Endothelial cell of umbilical vein (primary cell): ENCODE data around the gene SLCO2B1. TPM values are rescaled to one million over a fixed set of nuclear protein-coding genes. Genes with fewer than 3 reads are reported as not detected.

ENCODE experiments used
- BruUV-seq: library from RNA; stranded (reverse); fragments of 400-500 nt; replicated peaks from 2 replicates; lab custom pipeline; 2021; lab: Mats Ljungman, UMichigan
- CTCF ChIA-PET: fragments of 300-600, 350-600 bp; sonication (Branson Sonifier 250); formaldehyde crosslinking; loops from one replicate; lab custom pipeline; 2021; ENCODE audit warnings: antibody characterized with exemption, inconsistent platforms; lab: Charles Lee
- POLR2A ChIA-PET: fragments of 300-600, 350-600 bp; sonication (Branson Sonifier 250); formaldehyde crosslinking; loops from one replicate; lab custom pipeline; 2021; ENCODE audit warnings: antibody characterized with exemption, inconsistent platforms; lab: Charles Lee
- DNase-seq: peaks from one replicate; pipeline ENCODE4 v3.0.0-alpha.2; 2011; ENCODE audit warnings: low read depth, low spot score
- FAIRE-seq: peaks from 2 replicates; lab custom pipeline; 2011; peaks lifted over from hg19 to GRCh38; lab: Jason Lieb, UNC
- H2AFZ ChIP-seq: 2 replicates; pipeline ENCODE4 v1.6.0; 2012; ENCODE audit warnings: low read depth, low read length, control low read depth, inconsistent platforms
- H3K27ac ChIP-seq: 2 replicates; pipeline ENCODE4 v1.5.1; 2011; ENCODE audit warnings: low read depth, mild to moderate bottlenecking, control low read depth, low read length, moderate library complexity; ENCODE audit not compliant: insufficient read depth
- H3K27me3 ChIP-seq, 2 experiments: 2 replicates each; pipeline versions ENCODE4 v1.6.0 to v1.6.1; 2011; ENCODE audit warnings: low read length in 2 of 2, mixed read lengths in 1 of 2; ENCODE audit not compliant: control insufficient read depth in 2 of 2, insufficient read depth in 2 of 2
- H3K36me3 ChIP-seq, 2 experiments: 2 replicates in 1 of 2; 3 replicates in 1 of 2; pipeline ENCODE4 v1.5.1; 2011; ENCODE audit warnings: low read length in 2 of 2, mild to moderate bottlenecking in 1 of 2, moderate library complexity in 1 of 2; ENCODE audit not compliant: control insufficient read depth in 2 of 2, insufficient read depth in 2 of 2; ENCODE audit errors: extremely low read depth in 1 of 2
- H3K4me1 ChIP-seq: 3 replicates; pipeline ENCODE4 v1.5.1; 2011; ENCODE audit warnings: mild to moderate bottlenecking, low read length; ENCODE audit not compliant: control insufficient read depth, insufficient read depth; ENCODE audit errors: extremely low read depth
- H3K4me2 ChIP-seq: 2 replicates; pipeline ENCODE4 v1.6.1; 2011; ENCODE audit warnings: low read length, control low read depth, mixed read lengths; ENCODE audit not compliant: insufficient read depth
- H3K4me3 ChIP-seq, 3 experiments: fragments of 200-600 bp in 1 of 3; sonication (generic), shearing (Covaris generic) in 1 of 3; replicated peaks in 1 of 3; 2 replicates each; pipeline ENCODE4 v1.5.1; 2011 to 2016; ENCODE audit warnings: control low read depth in 3 of 3, low read length in 3 of 3, mild to moderate bottlenecking in 2 of 3, inconsistent platforms in 1 of 3, low read depth in 1 of 3, moderate library complexity in 1 of 3; ENCODE audit not compliant: insufficient read depth in 1 of 3
- H3K79me2 ChIP-seq: 2 replicates; pipeline ENCODE4 v1.6.0; 2012; ENCODE audit warnings: low read length, inconsistent platforms; ENCODE audit not compliant: control insufficient read depth, insufficient read depth
- H3K9ac ChIP-seq: replicated peaks from 2 replicates; pipeline ENCODE3; 2011; ENCODE audit warnings: low read length, control low read depth; ENCODE audit not compliant: insufficient read depth; ENCODE audit errors: extremely low read depth
- H3K9me1 ChIP-seq: replicated peaks from 3 replicates; pipeline ENCODE4 v1.6.0; 2011; ENCODE audit warnings: mild to moderate bottlenecking, low read length; ENCODE audit not compliant: control insufficient read depth, insufficient read depth; ENCODE audit errors: extremely low read depth
- H3K9me3 ChIP-seq: replicated peaks from 2 replicates; pipeline ENCODE4 v1.5.1; 2012; ENCODE audit warnings: low read length, inconsistent platforms; ENCODE audit not compliant: control insufficient read depth, insufficient read depth
- H4K20me1 ChIP-seq: replicated peaks from 2 replicates; pipeline ENCODE3; 2011; ENCODE audit warnings: mild to moderate bottlenecking, low read length; ENCODE audit not compliant: control insufficient read depth, insufficient read depth; ENCODE audit errors: extremely low read depth
- EZH2 ChIP-seq: IDR thresholded peaks from 2 replicates; pipeline ENCODE4 v1.6.1; 2012; ENCODE audit warnings: borderline replicate concordance, low read depth, mild to moderate bottlenecking, moderate library complexity, low read length, inconsistent platforms; ENCODE audit not compliant: severe bottlenecking
- FOS ChIP-seq: IDR thresholded peaks from 2 replicates; pipeline ENCODE4 v1.6.1; 2011; ENCODE audit warnings: mild to moderate bottlenecking, low read length, moderate library complexity, borderline replicate concordance; ENCODE audit not compliant: insufficient read depth
- GATA2 ChIP-seq: IDR thresholded peaks from 2 replicates; pipeline ENCODE4 v1.7.0; 2011; ENCODE audit warnings: low read depth, mild to moderate bottlenecking, moderate library complexity, mixed read lengths, low read length; ENCODE audit not compliant: insufficient read length, insufficient read depth
- MYC ChIP-seq: IDR thresholded peaks from one replicate; pipeline ENCODE4 v1.6.1; 2011; ENCODE audit warnings: mild to moderate bottlenecking, low read depth, low read length
- POLR2A ChIP-seq: IDR thresholded peaks from 2 replicates; pipeline ENCODE4 v1.6.1; 2012; ENCODE audit warnings: low read depth, mild to moderate bottlenecking, control low read depth, low read length
- POLR2AphosphoS5 ChIP-seq: IDR thresholded peaks from 2 replicates; pipeline ENCODE4 v1.6.1; 2012; ENCODE audit warnings: low read depth, mild to moderate bottlenecking, control low read depth, low read length, moderate library complexity; ENCODE audit not compliant: insufficient read depth
- dilution Hi-C: fragments of 300-500 bp; cut with MboI; formaldehyde crosslinking; loops from one replicate; pipeline ENCODE4 v1.15.0; 2019; ENCODE audit warnings: low sequenced_read_pairs; ENCODE audit not compliant: extremely low pct_ligation_motif_present
- intact Hi-C: fragments of 100-400 bp; cut with micrococcal nuclease; formaldehyde crosslinking; loops from one replicate; pipeline ENCODE4 v1.10.0; 2022
- polyA plus RNA-seq, 4 experiments: library from polyadenylated mRNA; depleted of rRNA in 3 of 4; stranded (reverse) in 3 of 4; unstranded in 1 of 4; fragments of >200 nt; gene quantifications; 2 replicates each; pipeline versions ENCODE4 v1.2.1 to v1.2.3, GENCODE V29; 2011 to 2012; ENCODE audit warnings: missing spikeins in 1 of 4
- total RNA-seq: library from RNA; stranded (reverse); gene quantifications from 2 replicates; pipeline ENCODE4 v1.2.3, GENCODE V29; 2021
- TF ChIP-seq, protein P1 (sequence below): IDR thresholded peaks from 2 replicates; pipeline ENCODE4 v1.6.1; 2011; ENCODE audit not compliant: insufficient read depth, insufficient read length
- TF ChIP-seq, protein P2 (sequence below), 2 donors: IDR thresholded peaks; 1 replicate in 1 of 2; 2 replicates in 1 of 2; pipeline ENCODE4 v1.5.1; 2011; ENCODE audit warnings: low read length in 2 of 2, mild to moderate bottlenecking in 2 of 2, moderate library complexity in 2 of 2, control low read depth in 1 of 2, inconsistent platforms in 1 of 2, low read depth in 1 of 2; ENCODE audit not compliant: insufficient read depth in 1 of 2; ENCODE audit errors: extremely low read depth in 1 of 2

The SLCO2B1 gene
- total and polyA plus RNA-seq, 2 donors (not counting 3 experiments of a cell fraction or from before 2014, with no cell fraction given), result 0.04 TPM; not detected in 1

DNA sequence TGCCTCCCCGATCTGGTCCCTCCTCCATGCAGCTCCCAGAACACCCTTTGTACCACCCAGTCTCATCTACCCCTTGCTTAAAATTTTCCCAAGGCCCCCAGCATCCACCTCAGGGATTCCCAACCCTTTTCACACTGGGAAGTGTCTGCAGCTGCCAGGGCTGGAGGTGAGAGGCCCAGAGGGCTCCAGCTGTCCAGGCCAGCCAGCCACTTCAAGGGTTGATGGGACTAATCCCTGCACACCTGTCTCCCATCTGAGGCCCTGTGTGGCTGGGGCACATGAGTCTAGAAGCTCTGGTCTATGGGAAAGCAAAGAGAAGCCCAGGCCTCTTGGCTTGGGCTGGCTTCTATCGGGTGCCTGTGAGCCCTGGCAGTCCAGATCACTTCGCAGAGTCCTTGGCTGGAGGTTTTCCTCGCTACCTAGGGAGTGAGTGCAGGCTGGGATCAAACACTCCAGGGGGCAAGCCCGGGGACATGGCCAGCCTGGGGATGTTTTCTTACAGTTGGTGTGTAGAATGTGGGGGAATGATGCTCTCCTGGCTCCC is 48.6 kb downstream of the SLCO2B1 start:
- no peak for FAIRE-seq
- H3K4me3 ChIP-seq, result no peak overlapping the region
- TF ChIP-seq MYC (no peak), POLR2A (no peak), GATA2 (no peak), EZH2 (no peak), FOS (no peak), POLR2AphosphoS5 (no peak)
- TF ChIP-seq, protein P1, sequence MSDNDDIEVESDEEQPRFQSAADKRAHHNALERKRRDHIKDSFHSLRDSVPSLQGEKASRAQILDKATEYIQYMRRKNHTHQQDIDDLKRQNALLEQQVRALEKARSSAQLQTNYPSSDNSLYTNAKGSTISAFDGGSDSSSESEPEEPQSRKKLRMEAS, result no peak
- TF ChIP-seq, protein P2, sequence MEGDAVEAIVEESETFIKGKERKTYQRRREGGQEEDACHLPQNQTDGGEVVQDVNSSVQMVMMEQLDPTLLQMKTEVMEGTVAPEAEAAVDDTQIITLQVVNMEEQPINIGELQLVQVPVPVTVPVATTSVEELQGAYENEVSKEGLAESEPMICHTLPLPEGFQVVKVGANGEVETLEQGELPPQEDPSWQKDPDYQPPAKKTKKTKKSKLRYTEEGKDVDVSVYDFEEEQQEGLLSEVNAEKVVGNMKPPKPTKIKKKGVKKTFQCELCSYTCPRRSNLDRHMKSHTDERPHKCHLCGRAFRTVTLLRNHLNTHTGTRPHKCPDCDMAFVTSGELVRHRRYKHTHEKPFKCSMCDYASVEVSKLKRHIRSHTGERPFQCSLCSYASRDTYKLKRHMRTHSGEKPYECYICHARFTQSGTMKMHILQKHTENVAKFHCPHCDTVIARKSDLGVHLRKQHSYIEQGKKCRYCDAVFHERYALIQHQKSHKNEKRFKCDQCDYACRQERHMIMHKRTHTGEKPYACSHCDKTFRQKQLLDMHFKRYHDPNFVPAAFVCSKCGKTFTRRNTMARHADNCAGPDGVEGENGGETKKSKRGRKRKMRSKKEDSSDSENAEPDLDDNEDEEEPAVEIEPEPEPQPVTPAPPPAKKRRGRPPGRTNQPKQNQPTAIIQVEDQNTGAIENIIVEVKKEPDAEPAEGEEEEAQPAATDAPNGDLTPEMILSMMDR (IDR thresholded peaks at IDR 0.05; ENCODE audit: extremely low read depth in 1 of 2, insufficient read depth in 1 of 2, low read depth in 1 of 2, low read length in 2 of 2), result no peak
- dilution Hi-C loops (no loop called here), intact Hi-C loops (no loop called here)
- no peak overlapping the region for H3K9ac ChIP-seq
- H2AFZ ChIP-seq, result no peak overlapping the region
- CTCF ChIA-PET, result interaction anchor here (1.4 to 10.9 kb wide), 3 partner anchors 15 to 59 kb away, joined by 3 to 1202 read pairs (median 4); no protein-coding TSS in a partner anchor
- no peak overlapping the region for H3K27ac ChIP-seq
- POLR2A ChIA-PET, result no interaction called here
- peaks cover 4% of the 10 kb centered on the region for H3K4me1 ChIP-seq
- H3K27me3 ChIP-seq, result no peaks in the 10 kb centered on the region
- no peaks in the 10 kb centered on the region for H3K79me2 ChIP-seq
- no TSS peak for BruUV-seq
- H3K9me1 ChIP-seq, result no peaks in the 10 kb centered on the region
- H3K4me2 ChIP-seq, result no peak overlapping the region
- no peaks in the 10 kb centered on the region for H4K20me1 ChIP-seq
- no peaks in the 10 kb centered on the region for H3K9me3 ChIP-seq
- no peak for DNase-seq
- H3K36me3 ChIP-seq, result no peaks in the 10 kb centered on the region
